MM.1S (cell line): ENCODE data around the gene STX16.

Experiments
- DNase-seq: peaks from one replicate; pipeline ENCODE4 v3.0.0-alpha.2; 2015
- H2AFZ ChIP-seq: fragments of 300-600 bp; sonication (generic); 2 replicates; pipeline ENCODE4 v1.6.0; 2016; ENCODE audit warnings: antibody characterized with exemption, low read length
- H3F3A ChIP-seq: fragments of 300-600 bp; sonication (generic); 2 replicates; pipeline ENCODE4 v1.6.1; 2016; ENCODE audit warnings: mild to moderate bottlenecking, antibody characterized with exemption, low read length, moderate library complexity, mixed read lengths; ENCODE audit not compliant: insufficient read depth
- H3K27ac ChIP-seq: fragments of 300-600 bp; sonication (generic); 2 replicates; pipeline ENCODE4 v1.5.1; 2016; ENCODE audit warnings: mild to moderate bottlenecking, low read length
- H3K27me3 ChIP-seq: fragments of 300-600 bp; sonication (generic); replicated peaks from 2 replicates; pipeline ENCODE4 v1.6.0; 2016; ENCODE audit warnings: low read length; ENCODE audit not compliant: insufficient read depth
- H3K36me3 ChIP-seq: fragments of 300-600 bp; sonication (generic); replicated peaks from 2 replicates; pipeline ENCODE4 v1.6.1; 2016; ENCODE audit warnings: mild to moderate bottlenecking, low read length, mixed read lengths; ENCODE audit not compliant: insufficient read depth
- H3K4me1 ChIP-seq: fragments of 300-600 bp; sonication (generic); 2 replicates; pipeline ENCODE4 v1.6.1; 2016; ENCODE audit warnings: low read length, mixed read lengths
- H3K4me2 ChIP-seq: fragments of 300-600 bp; sonication (generic); 2 replicates; pipeline ENCODE4 v1.6.0; 2016; ENCODE audit warnings: low read depth, low read length
- H3K4me3 ChIP-seq: fragments of 300-600 bp; sonication (generic); 2 replicates; pipeline ENCODE4 v1.5.1; 2016; ENCODE audit warnings: low read length, mixed read lengths
- H3K79me2 ChIP-seq: fragments of 300-600 bp; sonication (generic); 2 replicates; pipeline ENCODE4 v1.6.1; 2016; ENCODE audit warnings: mixed run types, low read length, mixed read lengths
- H3K9ac ChIP-seq: fragments of 300-600 bp; sonication (generic); 2 replicates; pipeline ENCODE4 v1.6.1; 2016; ENCODE audit warnings: low read length, mixed read lengths
- H3K9me2 ChIP-seq: fragments of 300-600 bp; sonication (generic); replicated peaks from 2 replicates; pipeline ENCODE4 v1.6.1; 2016; ENCODE audit warnings: mild to moderate bottlenecking, low read length, mixed read lengths; ENCODE audit not compliant: insufficient read depth
- H3K9me3 ChIP-seq: fragments of 300-600 bp; sonication (generic); replicated peaks from 2 replicates; pipeline ENCODE4 v1.6.1; 2016; ENCODE audit warnings: mild to moderate bottlenecking, low read length, mixed read lengths; ENCODE audit not compliant: insufficient read depth
- H4K20me1 ChIP-seq: fragments of 300-600 bp; sonication (generic); 2 replicates; pipeline ENCODE4 v1.6.1; 2016; ENCODE audit warnings: mild to moderate bottlenecking, low read length, moderate library complexity, mixed read lengths; ENCODE audit not compliant: insufficient read depth
- CTCF ChIP-seq: fragments of 300-600 bp; sonication (generic); IDR thresholded peaks from 2 replicates; pipeline ENCODE4 v1.5.1; 2016; ENCODE audit warnings: antibody characterized with exemption, low read length, mixed read lengths
- EZH2 ChIP-seq: fragments of 300-600 bp; sonication (generic); optimal IDR thresholded peaks from 2 replicates; pipeline ENCODE3; 2017; ENCODE audit warnings: low read depth, mild to moderate bottlenecking, antibody characterized with exemption, low read length, mixed read lengths
- EZH2phosphoT487 ChIP-seq: fragments of 300-600 bp; sonication (generic); IDR thresholded peaks from 2 replicates; pipeline ENCODE4 v1.6.1; 2018; ENCODE audit warnings: antibody characterized with exemption, low read length

The STX16 gene

GRCh38 chr20:58610811-58611210 lies 40.3 kb upstream of the STX16 start:
- Histone ChIP-seq H3K27ac (no peak overlapping the region), H3K27me3 (peaks cover 98% of the 10 kb centered on the region), H3K9ac (no peak overlapping the region)

GRCh38 chr20:58611236-58612030 lies 39.6 kb upstream of the STX16 start:
- Histone ChIP-seq H3K4me1 (no peaks in the 10 kb centered on the region), H3K4me3 (no peak overlapping the region), H3K9me3 (no peaks in the 10 kb centered on the region), H3K27ac (no peak overlapping the region), H4K20me1 (no peaks in the 10 kb centered on the region), H3K9ac (no peak overlapping the region), H3K79me2 (no peaks in the 10 kb centered on the region), H3K9me2 (no peaks in the 10 kb centered on the region), H3F3A (no peaks in the 10 kb centered on the region), H3K36me3 (no peaks in the 10 kb centered on the region), H3K27me3 (peaks cover 98% of the 10 kb centered on the region), H3K4me2 (no peak overlapping the region), H2AFZ (no peak overlapping the region)
- no peak for DNase-seq
- TF ChIP-seq EZH2 (no peak), EZH2phosphoT487 (no peak), CTCF (no peak)

More at GRCh38 chr20:58610811-58611210, 40.3 kb upstream of the STX16 start:
- no peaks in the 10 kb centered on the region for H3K36me3 ChIP-seq
- DNase-seq: no peak
- H3K9me3 ChIP-seq: no peaks in the 10 kb centered on the region
- H3K4me3 ChIP-seq: no peak overlapping the region
- no peaks in the 10 kb centered on the region for H3F3A ChIP-seq
- peak overlapping the region; percentile 1; the same call in 1 of the 2 replicates for H3K4me2 ChIP-seq
- H3K4me1 ChIP-seq: no peaks in the 10 kb centered on the region
- H3K9me2 ChIP-seq: no peaks in the 10 kb centered on the region
- H2AFZ ChIP-seq: no peak overlapping the region
- TF ChIP-seq EZH2phosphoT487 (no peak), EZH2 (no peak), CTCF (no peak)
- H3K79me2 ChIP-seq: no peaks in the 10 kb centered on the region
- no peaks in the 10 kb centered on the region for H4K20me1 ChIP-seq

- no peak for DNase-seq
- Histone ChIP-seq H3K4me3 (no peak overlapping the region), H3K79me2 (no peaks in the 10 kb centered on the region), H3F3A (no peaks in the 10 kb centered on the region), H3K36me3 (no peaks in the 10 kb centered on the region), H3K9me3 (no peaks in the 10 kb centered on the region), H3K4me1 (no peaks in the 10 kb centered on the region), H4K20me1 (no peaks in the 10 kb centered on the region), H2AFZ (no peak overlapping the region), H3K27me3 (peaks cover 98% of the 10 kb centered on the region), H3K4me2 (no peak overlapping the region), H3K9me2 (no peaks in the 10 kb centered on the region), H3K27ac (no peak overlapping the region), H3K9ac (no peak overlapping the region)
- TF ChIP-seq EZH2phosphoT487: no peak
- no peak for TF ChIP-seq EZH2
- TF ChIP-seq CTCF: no peak
Measured at GRCh38 chr20:58612121-58612691, 38.9 kb upstream of the STX16 start.
